ENCODE results near the gene CEMIP. TPM values are rescaled to one million over a fixed set of nuclear protein-coding genes. Genes with fewer than 3 reads are reported as not detected.

Gene CEMIP
- total RNA-seq, 1 experiment from 2014 or later, result 0.07 TPM

GRCh38 chr15:80856809-80857377 is 77.7 kb downstream of the CEMIP start:
- Mint-ChIP-seq H3K4me3 (ENCODE audit: unreplicated experiment) (no peak overlapping the region), H3K27ac (ENCODE audit: unreplicated experiment) (no peak overlapping the region), H3K9me3 (ENCODE audit: unreplicated experiment) (no peaks in the 10 kb centered on the region), H3K27me3 (ENCODE audit: insufficient read depth, unreplicated experiment) (peaks cover 9% of the 10 kb centered on the region), H3K36me3 (ENCODE audit: insufficient read depth, unreplicated experiment) (no peaks in the 10 kb centered on the region), H3K4me1 (ENCODE audit: low read depth, unreplicated experiment) (no peaks in the 10 kb centered on the region)
- POLR2A ChIA-PET, result no interaction called here
- no peak overlapping the region for H3K4me3 ChIP-seq (ENCODE audit: low read depth, low read length)
- BruUV-seq (replicated peaks), result no TSS peak
- no peaks in the 10 kb centered on the region; the same call in 1 of the 2 replicates for H3K27me3 ChIP-seq (replicated peaks; ENCODE audit: control insufficient read depth, insufficient read depth, low read length)
- intact Hi-C loops (cut with micrococcal nuclease; ENCODE audit: unreplicated experiment), result no loop called here
- H3K36me3 ChIP-seq (ENCODE audit: control insufficient read depth, insufficient read depth, low read length), result no peaks in the 10 kb centered on the region
- DNase-seq, result no peak
- no peaks in the 10 kb centered on the region for H3K9me3 ChIP-seq
- no peaks in the 10 kb centered on the region for H3K4me1 ChIP-seq
- no peak for TF ChIP-seq CTCF (IDR thresholded peaks at IDR 0.05; ENCODE audit: insufficient read depth in 1 of 2, low read depth in 1 of 2, low read length in 1 of 2, severe bottlenecking in 1 of 2, unreplicated experiment in 1 of 2)
- CTCF ChIA-PET, result interaction anchor here (0.7 to 1.0 kb wide), 3 partner anchors 73 to 197 kb away, joined by 3 to 4 read pairs (median 4); partner anchors contain the start of gene CEMIP

GRCh38 chr15:80861731-80862170 is 82.6 kb downstream of the CEMIP start:
- Mint-ChIP-seq H3K27me3 (ENCODE audit: insufficient read depth, unreplicated experiment) (peaks cover 17% of the 10 kb centered on the region), H3K36me3 (ENCODE audit: insufficient read depth, unreplicated experiment) (no peaks in the 10 kb centered on the region), H3K4me1 (ENCODE audit: low read depth, unreplicated experiment) (no peaks in the 10 kb centered on the region), H3K9me3 (ENCODE audit: unreplicated experiment) (no peaks in the 10 kb centered on the region), H3K27ac (ENCODE audit: unreplicated experiment) (no peak overlapping the region), H3K4me3 (ENCODE audit: unreplicated experiment) (no peak overlapping the region)
- DNase-seq, result no peak
- Histone ChIP-seq H3K4me3 (ENCODE audit: low read depth, low read length) (no peak overlapping the region), H3K27me3 (replicated peaks; ENCODE audit: control insufficient read depth, insufficient read depth, low read length) (no peaks in the 10 kb centered on the region; the same call in 1 of the 2 replicates), H3K36me3 (ENCODE audit: control insufficient read depth, insufficient read depth, low read length) (no peaks in the 10 kb centered on the region), H3K4me1 (no peaks in the 10 kb centered on the region), H3K9me3 (no peaks in the 10 kb centered on the region)
- TF ChIP-seq CTCF (IDR thresholded peaks at IDR 0.05; ENCODE audit: insufficient read depth in 1 of 2, low read depth in 1 of 2, low read length in 1 of 2, severe bottlenecking in 1 of 2, unreplicated experiment in 1 of 2), result no peak
- no TSS peak for BruUV-seq (replicated peaks)
- intact Hi-C loops (cut with micrococcal nuclease; ENCODE audit: unreplicated experiment), result no loop called here
- CTCF ChIA-PET, result no interaction called here
- POLR2A ChIA-PET, result no interaction called here

- no peaks in the 10 kb centered on the region for H3K36me3 ChIP-seq (ENCODE audit: control insufficient read depth, insufficient read depth, low read length)
- H3K4me3 ChIP-seq (ENCODE audit: low read depth, low read length), result no peak overlapping the region
- DNase-seq, result no peak
- no peaks in the 10 kb centered on the region for H3K4me1 ChIP-seq
- H3K36me3 Mint-ChIP-seq (ENCODE audit: insufficient read depth, unreplicated experiment), result no peaks in the 10 kb centered on the region
- H3K27me3 ChIP-seq (replicated peaks; ENCODE audit: control insufficient read depth, insufficient read depth, low read length), result no peaks in the 10 kb centered on the region; the same call in 1 of the 2 replicates
- POLR2A ChIA-PET, result no interaction called here
- no peak for TF ChIP-seq CTCF (IDR thresholded peaks at IDR 0.05; ENCODE audit: insufficient read depth in 1 of 2, low read depth in 1 of 2, low read length in 1 of 2, severe bottlenecking in 1 of 2, unreplicated experiment in 1 of 2)
- no peaks in the 10 kb centered on the region for H3K4me1 Mint-ChIP-seq (ENCODE audit: low read depth, unreplicated experiment)
- no peaks in the 10 kb centered on the region for H3K9me3 Mint-ChIP-seq (ENCODE audit: unreplicated experiment)
- CTCF ChIA-PET, result no interaction called here
- H3K27me3 Mint-ChIP-seq (ENCODE audit: insufficient read depth, unreplicated experiment), result peaks cover 14% of the 10 kb centered on the region
- H3K9me3 ChIP-seq, result no peaks in the 10 kb centered on the region
- no peak overlapping the region for H3K4me3 Mint-ChIP-seq (ENCODE audit: unreplicated experiment)
- H3K27ac Mint-ChIP-seq (ENCODE audit: unreplicated experiment), result no peak overlapping the region
- intact Hi-C loops (cut with micrococcal nuclease; ENCODE audit: unreplicated experiment), result no loop called here
- no TSS peak for BruUV-seq (replicated peaks)
These were observed 85.5 kb downstream of the CEMIP start for GRCh38 chr15:80864666-80865065.
